Measurements from ENCODE around the gene ATG9B. TPM values are rescaled to one million over a fixed set of nuclear protein-coding genes. Genes with fewer than 3 reads are reported as not detected.

ATG9B gene
- total RNA-seq, 1 experiment from 2014 or later = 13.7 TPM

DNA sequence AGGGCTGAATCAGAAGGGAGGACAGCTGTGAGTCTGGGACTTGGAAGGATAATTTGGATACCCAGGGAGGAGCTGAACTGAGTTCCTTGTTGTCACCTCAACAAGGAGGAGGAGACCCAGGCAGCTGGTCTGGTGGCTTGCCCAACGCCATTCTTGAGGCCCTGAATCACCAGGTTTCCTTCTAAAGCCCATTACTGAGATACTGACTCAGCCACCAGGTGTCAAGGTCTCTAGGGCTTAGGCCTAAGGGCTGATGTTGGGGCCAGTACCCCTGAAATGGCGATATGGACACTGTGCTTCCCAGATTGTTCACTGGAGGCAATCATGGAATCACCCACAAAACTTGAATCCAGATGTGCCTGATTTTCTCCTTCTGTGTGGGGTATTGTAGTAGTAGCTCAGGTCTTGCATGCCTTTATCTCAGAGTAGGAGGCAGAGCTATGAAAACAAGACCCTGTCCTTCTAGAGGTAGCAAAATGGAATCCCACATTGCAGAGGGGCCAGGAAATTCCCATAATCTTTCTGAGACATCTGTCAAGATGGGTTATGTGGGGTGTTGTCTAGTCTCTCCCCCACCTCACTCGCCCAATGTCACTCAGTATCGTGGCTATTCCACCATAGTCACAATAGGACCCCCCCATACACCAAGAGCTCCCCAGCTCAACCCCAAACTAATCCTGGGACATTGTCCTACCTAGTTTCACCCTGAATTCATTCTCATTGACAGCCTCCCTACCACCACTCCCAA is 1.8 kb upstream of the ATG9B start:
- no peaks in the 10 kb centered on the region for H3K36me3 ChIP-seq (ENCODE audit: low read depth)
- peaks cover 21% of the 10 kb centered on the region for H3K79me2 ChIP-seq (ENCODE audit: low read depth)
- TF ChIP-seq EZH2 (IDR thresholded peaks at IDR 0.05; ENCODE audit: low read depth) = no peak
- TF ChIP-seq, protein P1, sequence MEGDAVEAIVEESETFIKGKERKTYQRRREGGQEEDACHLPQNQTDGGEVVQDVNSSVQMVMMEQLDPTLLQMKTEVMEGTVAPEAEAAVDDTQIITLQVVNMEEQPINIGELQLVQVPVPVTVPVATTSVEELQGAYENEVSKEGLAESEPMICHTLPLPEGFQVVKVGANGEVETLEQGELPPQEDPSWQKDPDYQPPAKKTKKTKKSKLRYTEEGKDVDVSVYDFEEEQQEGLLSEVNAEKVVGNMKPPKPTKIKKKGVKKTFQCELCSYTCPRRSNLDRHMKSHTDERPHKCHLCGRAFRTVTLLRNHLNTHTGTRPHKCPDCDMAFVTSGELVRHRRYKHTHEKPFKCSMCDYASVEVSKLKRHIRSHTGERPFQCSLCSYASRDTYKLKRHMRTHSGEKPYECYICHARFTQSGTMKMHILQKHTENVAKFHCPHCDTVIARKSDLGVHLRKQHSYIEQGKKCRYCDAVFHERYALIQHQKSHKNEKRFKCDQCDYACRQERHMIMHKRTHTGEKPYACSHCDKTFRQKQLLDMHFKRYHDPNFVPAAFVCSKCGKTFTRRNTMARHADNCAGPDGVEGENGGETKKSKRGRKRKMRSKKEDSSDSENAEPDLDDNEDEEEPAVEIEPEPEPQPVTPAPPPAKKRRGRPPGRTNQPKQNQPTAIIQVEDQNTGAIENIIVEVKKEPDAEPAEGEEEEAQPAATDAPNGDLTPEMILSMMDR (conservative IDR thresholded peaks at IDR 0.05) = no peak
- H3K27me3 ChIP-seq (ENCODE audit: insufficient read depth, low read depth) = no peaks in the 10 kb centered on the region
- H3K4me2 ChIP-seq = peak overlapping the region; percentile 44
- H3K9me2 ChIP-seq (ENCODE audit: insufficient read depth) = no peaks in the 10 kb centered on the region
- POLR2A ChIA-PET (ENCODE audit: unreplicated experiment) = interaction anchor here (0.6 to 0.7 kb wide), 2 partner anchors 36 to 1172 kb away, joined by 7 to 8 read pairs; no protein-coding TSS in a partner anchor
- intact Hi-C loops (cut with micrococcal nuclease; ENCODE audit: unreplicated experiment) = loop anchor here (5.0 kb wide), 3 partner anchors 124 to 704 kb away; partner anchors contain the start of genes ACTR3C and LRRC61
- H4K20me1 ChIP-seq (ENCODE audit: insufficient read depth) = no peaks in the 10 kb centered on the region
- peak; percentile 73 to 98 for DNase-seq
- H2AFZ ChIP-seq = no peak overlapping the region
- peaks cover 19% of the 10 kb centered on the region; the same call in 1 of the 2 replicates for H3F3A ChIP-seq (ENCODE audit: insufficient read depth, low read depth)
- no peaks in the 10 kb centered on the region for H3K9me3 ChIP-seq (ENCODE audit: insufficient read depth, low read depth)
- peaks cover 55% of the 10 kb centered on the region for H3K4me1 ChIP-seq (replicated peaks; ENCODE audit: insufficient read depth)
- CTCF ChIA-PET = interaction anchor here (0.5 kb wide), 1 partner anchor 152 kb away, joined by 3 read pairs; no protein-coding TSS in a partner anchor
- H3K27ac ChIP-seq = peak overlapping the region; percentile 59
- H3K4me3 ChIP-seq = no peak overlapping the region
- BruUV-seq (replicated peaks) = no TSS peak

DNA sequence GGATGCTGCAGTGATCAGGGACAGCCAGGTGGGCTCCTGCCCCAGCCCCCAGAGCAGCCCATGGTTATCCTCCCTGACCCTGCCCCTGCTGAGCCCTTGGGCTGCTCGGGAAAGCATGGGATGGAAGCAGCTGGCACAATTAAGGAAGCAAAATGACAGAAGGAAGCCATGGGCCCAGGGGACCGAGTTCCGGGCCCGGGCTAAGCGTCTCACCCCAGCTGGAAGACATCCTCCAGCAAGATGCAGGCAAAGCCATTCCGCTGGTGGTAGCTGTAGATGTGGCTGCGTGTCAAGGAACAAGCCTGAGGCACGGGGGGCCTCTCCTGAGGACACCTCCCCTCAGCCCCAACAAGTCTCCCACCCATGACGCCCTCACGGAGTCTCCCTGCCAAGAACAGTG is 1.1 kb downstream of the ATG9B start:
- H3K27me3 ChIP-seq (ENCODE audit: insufficient read depth, low read depth) = no peaks in the 10 kb centered on the region
- H3K9me3 ChIP-seq (ENCODE audit: insufficient read depth, low read depth) = no peaks in the 10 kb centered on the region
- H3K79me2 ChIP-seq (ENCODE audit: low read depth) = no peaks in the 10 kb centered on the region
- H3K4me2 ChIP-seq = 0 out of 2 replicates have a peak overlapping the region, but pooled peaks have one; percentile 57
- intact Hi-C loops (cut with micrococcal nuclease; ENCODE audit: unreplicated experiment) = no loop called here
- no peak overlapping the region for H3K27ac ChIP-seq
- no peak overlapping the region for H3K4me3 ChIP-seq
- BruUV-seq (replicated peaks) = no TSS peak
- TF ChIP-seq EZH2 (IDR thresholded peaks at IDR 0.05; ENCODE audit: low read depth) = no peak
- TF ChIP-seq, protein P1 (conservative IDR thresholded peaks at IDR 0.05) = no peak
- DNase-seq = no peak
- H3K9me2 ChIP-seq (ENCODE audit: insufficient read depth) = no peaks in the 10 kb centered on the region
- ChIA-PET POLR2A (ENCODE audit: unreplicated experiment) (no interaction called here), CTCF (no interaction called here)
- H3K36me3 ChIP-seq (ENCODE audit: low read depth) = no peaks in the 10 kb centered on the region
- peaks cover 45% of the 10 kb centered on the region for H3K4me1 ChIP-seq (replicated peaks; ENCODE audit: insufficient read depth)
- H4K20me1 ChIP-seq (ENCODE audit: insufficient read depth) = no peaks in the 10 kb centered on the region
- peaks cover 19% of the 10 kb centered on the region; the same call in 1 of the 2 replicates for H3F3A ChIP-seq (ENCODE audit: insufficient read depth, low read depth)
- no peak overlapping the region for H2AFZ ChIP-seq

DNA sequence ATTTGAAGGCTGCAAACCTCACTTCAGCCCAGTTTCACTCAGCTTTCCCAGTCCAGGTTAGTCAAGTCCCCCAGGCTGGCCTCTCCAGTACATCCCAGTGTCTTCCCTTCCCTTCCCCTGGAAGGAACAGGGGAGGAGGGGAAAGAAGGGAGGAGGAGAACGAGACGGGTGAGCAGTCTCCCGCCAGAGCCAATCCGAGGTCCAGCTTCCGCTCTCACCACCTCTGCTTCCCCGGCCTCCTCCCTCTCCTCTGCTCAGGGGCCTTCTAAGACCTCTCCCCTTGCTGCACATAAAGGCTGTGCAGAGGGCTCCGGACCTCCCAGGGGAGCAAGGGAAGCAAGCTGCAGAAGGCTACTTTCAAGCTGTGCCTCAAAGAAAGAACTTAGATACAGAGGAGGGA is 4.1 kb downstream of the ATG9B start:
- H3K4me2 ChIP-seq = no peak overlapping the region
- H3K27me3 ChIP-seq (ENCODE audit: insufficient read depth, low read depth) = no peaks in the 10 kb centered on the region
- no peak overlapping the region for H3K27ac ChIP-seq
- POLR2A ChIA-PET (ENCODE audit: unreplicated experiment) = no interaction called here
- H2AFZ ChIP-seq = no peak overlapping the region
- H3K9me3 ChIP-seq (ENCODE audit: insufficient read depth, low read depth) = no peaks in the 10 kb centered on the region
- CTCF ChIA-PET = interaction anchor here (0.5 kb wide), 1 partner anchor 119 kb away, joined by 5 read pairs; no protein-coding TSS in a partner anchor
- intact Hi-C loops (cut with micrococcal nuclease; ENCODE audit: unreplicated experiment) = no loop called here
- no peak overlapping the region for H3K4me3 ChIP-seq
- BruUV-seq (replicated peaks) = no TSS peak
- H3K9me2 ChIP-seq (ENCODE audit: insufficient read depth) = no peaks in the 10 kb centered on the region
- TF ChIP-seq, protein P1 (conservative IDR thresholded peaks at IDR 0.05) = no peak
- TF ChIP-seq EZH2 (IDR thresholded peaks at IDR 0.05; ENCODE audit: low read depth) = no peak
- no peaks in the 10 kb centered on the region for H4K20me1 ChIP-seq (ENCODE audit: insufficient read depth)
- H3K36me3 ChIP-seq (ENCODE audit: low read depth) = no peaks in the 10 kb centered on the region
- H3K79me2 ChIP-seq (ENCODE audit: low read depth) = no peaks in the 10 kb centered on the region
- H3K4me1 ChIP-seq (replicated peaks; ENCODE audit: insufficient read depth) = peaks cover 18% of the 10 kb centered on the region
- DNase-seq = no peak
- peaks cover 18% of the 10 kb centered on the region; the same call in 1 of the 2 replicates for H3F3A ChIP-seq (ENCODE audit: insufficient read depth, low read depth)
